PC-3 (cell line): ENCODE results near the gene CENPB. TPM values are rescaled to one million over a fixed set of nuclear protein-coding genes. Genes with fewer than 3 reads are reported as not detected.

ENCODE experiments used
- ATAC-seq: fragments of 200-7000 bp; cut with Tn5 transposase; 2 replicates; pipeline ENCODE4 v1.9.1; 2020; ENCODE audit warnings: mild to moderate bottlenecking, moderate library complexity
- BruUV-seq: library from RNA; stranded (reverse); fragments of 400-500 nt; replicated peaks from 2 replicates; lab custom pipeline; 2021; lab: Mats Ljungman, UMichigan
- CTCF ChIA-PET: fragments of 300-600 bp; sonication (Branson Sonifier 250); formaldehyde crosslinking; loops from one replicate; lab custom pipeline; 2022; ENCODE audit warnings: antibody characterized with exemption; lab: Charles Lee
- POLR2A ChIA-PET: fragments of 300-600 bp; sonication (Branson Sonifier 250); formaldehyde crosslinking; loops from one replicate; lab custom pipeline; 2022; ENCODE audit warnings: antibody characterized with exemption; ENCODE audit not compliant: unreplicated experiment; lab: Charles Lee
- DNase-seq: peaks from one replicate; pipeline ENCODE4 v3.0.0-alpha.2; 2015
- H2AFZ ChIP-seq: fragments of 300-600 bp; sonication (generic); 2 replicates; pipeline ENCODE4 v1.6.0; 2016; ENCODE audit warnings: antibody characterized with exemption, low read length
- H3F3A ChIP-seq: fragments of 300-600 bp; sonication (generic); one replicate; pipeline ENCODE4 v1.6.0; 2017; ENCODE audit warnings: antibody characterized with exemption, low read length, control low read depth, mild to moderate bottlenecking; ENCODE audit not compliant: unreplicated experiment
- H3K27ac ChIP-seq: fragments of 300-600 bp; sonication (generic); 2 replicates; pipeline ENCODE4 v1.5.1; 2016; ENCODE audit warnings: mild to moderate bottlenecking, low read length
- H3K27me3 ChIP-seq: fragments of 300-600 bp; sonication (generic); 2 replicates; pipeline ENCODE4 v1.6.1; 2016; ENCODE audit warnings: low read length, mixed read lengths
- H3K36me3 ChIP-seq: fragments of 300-600 bp; sonication (generic); 2 replicates; pipeline ENCODE4 v1.6.1; 2016; ENCODE audit warnings: low read depth, mixed run types, low read length, mixed read lengths
- H3K4me1 ChIP-seq: fragments of 300-600 bp; sonication (generic); 2 replicates; pipeline ENCODE4 v1.5.1; 2016; ENCODE audit warnings: low read length; ENCODE audit not compliant: insufficient read depth
- H3K4me2 ChIP-seq: fragments of 300-600 bp; sonication (generic); 2 replicates; pipeline ENCODE4 v1.6.0; 2016; ENCODE audit warnings: low read length
- H3K4me3 ChIP-seq: fragments of 300-600 bp; sonication (generic); 2 replicates; pipeline ENCODE4 v1.5.1; 2016; ENCODE audit warnings: mild to moderate bottlenecking, low read length, mixed read lengths
- H3K79me2 ChIP-seq: fragments of 300-600 bp; sonication (generic); 2 replicates; pipeline ENCODE4 v1.6.1; 2017; ENCODE audit warnings: low read length, mixed read lengths
- H3K9ac ChIP-seq: fragments of 300-600 bp; sonication (generic); 2 replicates; pipeline ENCODE4 v1.6.0; 2016; ENCODE audit warnings: mild to moderate bottlenecking, low read length
- H3K9me2 ChIP-seq: fragments of 300-600 bp; sonication (generic); replicated peaks from 2 replicates; pipeline ENCODE4 v1.6.1; 2016; ENCODE audit warnings: mixed run types, low read length, mixed read lengths
- H3K9me3 ChIP-seq: fragments of 300-600 bp; sonication (generic); 2 replicates; pipeline ENCODE4 v1.6.1; 2016; ENCODE audit warnings: low read length, mixed read lengths
- H4K20me1 ChIP-seq: fragments of 300-600 bp; sonication (generic); 2 replicates; pipeline ENCODE4 v1.6.1; 2016; ENCODE audit warnings: low read length, mixed read lengths
- CTCF ChIP-seq: fragments of 300-600 bp; sonication (generic); conservative IDR thresholded peaks from 2 replicates; pipeline ENCODE4 v1.5.1; 2017; ENCODE audit warnings: antibody characterized with exemption, low read depth, mild to moderate bottlenecking, low read length
- EZH2 ChIP-seq: fragments of 300-600 bp; sonication (generic); IDR thresholded peaks from one replicate; pipeline ENCODE4 v1.6.1; 2017; ENCODE audit warnings: antibody characterized with exemption, mild to moderate bottlenecking, low read length; ENCODE audit not compliant: unreplicated experiment
- EZH2phosphoT487 ChIP-seq: fragments of 300-600 bp; sonication (generic); IDR thresholded peaks from 2 replicates; pipeline ENCODE4 v1.6.1; 2018; ENCODE audit warnings: mild to moderate bottlenecking, antibody characterized with exemption, low read length, borderline replicate concordance
- intact Hi-C: fragments of 100-400 bp; cut with micrococcal nuclease; formaldehyde crosslinking; loops from 2 replicates; pipeline ENCODE4 v1.9.0; 2023
- total RNA-seq: library from RNA; depleted of rRNA; stranded (reverse); fragments of >200 nt; gene quantifications from 2 replicates; pipeline ENCODE4 v1.2.3, GENCODE V29; 2014

CENPB gene
- total RNA-seq, 1 experiment from 2014 or later: 213 TPM

- ATAC-seq: no peak
- intact Hi-C loops: no loop called here
Measured at GRCh38 chr20:3828798-3829197, 42.3 kb upstream of the CENPB start.

GRCh38 chr20:3826420-3826819, 39.9 kb upstream of the CENPB start:
- TF ChIP-seq EZH2phosphoT487 (no peak), EZH2 (no peak), CTCF (no peak)
- H4K20me1 ChIP-seq: no peaks in the 10 kb centered on the region
- no peaks in the 10 kb centered on the region for H3K27me3 ChIP-seq
- H3K9me3 ChIP-seq: no peaks in the 10 kb centered on the region
- H3K9me2 ChIP-seq: no peaks in the 10 kb centered on the region
- no peak overlapping the region for H3K9ac ChIP-seq
- H3K36me3 ChIP-seq: peaks cover 29% of the 10 kb centered on the region
- ChIA-PET POLR2A (no interaction called here), CTCF (no interaction called here)
- ATAC-seq (no peak), DNase-seq (no peak)
- H3K4me3 ChIP-seq: no peak overlapping the region
- no peak overlapping the region for H3K4me2 ChIP-seq
- BruUV-seq: no TSS peak
- H3K27ac ChIP-seq: no peak overlapping the region
- H3K79me2 ChIP-seq: peaks cover 15% of the 10 kb centered on the region
- intact Hi-C loops: no loop called here
- H2AFZ ChIP-seq: no peak overlapping the region
- no peaks in the 10 kb centered on the region for H3F3A ChIP-seq
- H3K4me1 ChIP-seq: peaks cover 6% of the 10 kb centered on the region

More at GRCh38 chr20:3828798-3829197, 42.3 kb upstream of the CENPB start:
- ChIA-PET CTCF (no interaction called here), POLR2A (no interaction called here)
- BruUV-seq: no TSS peak
- no peak for DNase-seq
- peaks cover 14% of the 10 kb centered on the region for H3K36me3 ChIP-seq
- no peak overlapping the region for H3K9ac ChIP-seq
- no peaks in the 10 kb centered on the region for H4K20me1 ChIP-seq
- no peaks in the 10 kb centered on the region for H3K4me1 ChIP-seq
- H3K9me3 ChIP-seq: no peaks in the 10 kb centered on the region
- H3K9me2 ChIP-seq: no peaks in the 10 kb centered on the region
- H3K27ac ChIP-seq: no peak overlapping the region
- H3K27me3 ChIP-seq: no peaks in the 10 kb centered on the region
- no peak overlapping the region for H3K4me2 ChIP-seq
- no peak for TF ChIP-seq CTCF
- no peak for TF ChIP-seq EZH2phosphoT487
- TF ChIP-seq EZH2: no peak
- H3K4me3 ChIP-seq: no peak overlapping the region
- no peaks in the 10 kb centered on the region for H3K79me2 ChIP-seq
- H2AFZ ChIP-seq: no peak overlapping the region
- no peaks in the 10 kb centered on the region for H3F3A ChIP-seq

- Histone ChIP-seq H3F3A (no peaks in the 10 kb centered on the region), H3K4me3 (no peak overlapping the region), H2AFZ (no peak overlapping the region), H3K9ac (no peak overlapping the region), H3K4me1 (peaks cover 10% of the 10 kb centered on the region), H4K20me1 (no peaks in the 10 kb centered on the region), H3K9me2 (no peaks in the 10 kb centered on the region), H3K27ac (no peak overlapping the region), H3K36me3 (peaks cover 29% of the 10 kb centered on the region), H3K9me3 (no peaks in the 10 kb centered on the region), H3K27me3 (no peaks in the 10 kb centered on the region), H3K4me2 (no peak overlapping the region), H3K79me2 (peaks cover 22% of the 10 kb centered on the region)
- ATAC-seq (no peak), DNase-seq (no peak)
- ChIA-PET POLR2A (no interaction called here), CTCF (no interaction called here)
- no TSS peak for BruUV-seq
- intact Hi-C loops: no loop called here
- TF ChIP-seq EZH2phosphoT487 (no peak), CTCF (0 out of 2 replicates have a peak, but pooled peaks have one; percentile 20), EZH2 (no peak)
Measured at GRCh38 chr20:3825526-3825925, 39.0 kb upstream of the CENPB start.
